IMR-90 (cell line): ENCODE results near the gene ERCC3. TPM values are rescaled to one million over a fixed set of nuclear protein-coding genes. Genes with fewer than 3 reads are reported as not detected.

Experiments
- ATAC-seq: fragments of 200-7000 bp; cut with Tn5 transposase; 2 replicates; pipeline ENCODE4 v1.9.1; 2020; ENCODE audit warnings: low read depth, mild to moderate bottlenecking, moderate library complexity
- BruUV-seq: library from RNA; stranded (reverse); fragments of 400-500 nt; replicated peaks from 2 replicates; lab custom pipeline; 2021; lab: Mats Ljungman, UMichigan
- CTCF ChIA-PET: fragments of 300-600 bp; formaldehyde crosslinking; extraction: SDS; loops from one replicate; lab custom pipeline; 2021; ENCODE audit warnings: antibody characterized with exemption; lab: Yijun Ruan, JAX
- POLR2A ChIA-PET: fragments of 300-600 bp; sonication (Branson Sonifier 250); formaldehyde crosslinking; loops from one replicate; lab custom pipeline; 2022; ENCODE audit warnings: antibody characterized with exemption; ENCODE audit not compliant: unreplicated experiment; lab: Charles Lee
- DNase-seq: peaks from one replicate; pipeline ENCODE4 v3.0.0; 2013
- H2AFZ ChIP-seq: replicated peaks from 2 replicates; pipeline ENCODE3; 2013; ENCODE audit warnings: low read length, mild to moderate bottlenecking; ENCODE audit not compliant: poor library complexity
- H2AK5ac ChIP-seq: 2 replicates; pipeline ENCODE4 v1.6.1; 2013; ENCODE audit warnings: low read depth, low read length, inconsistent platforms
- H2AK9ac ChIP-seq: replicated peaks from 2 replicates; pipeline ENCODE3; 2013; ENCODE audit warnings: mild to moderate bottlenecking, low read depth, low read length, moderate library complexity; ENCODE audit not compliant: poor library complexity
- H2BK120ac ChIP-seq: 2 replicates; pipeline ENCODE4 v1.6.1; 2013; ENCODE audit warnings: low read depth, low read length, inconsistent platforms
- H2BK15ac ChIP-seq: 3 replicates; pipeline ENCODE4 v1.6.1; 2013; ENCODE audit warnings: low read depth, low read length, inconsistent platforms
- H2BK20ac ChIP-seq: 2 replicates; pipeline ENCODE4 v1.6.1; 2013; ENCODE audit warnings: low read depth, mild to moderate bottlenecking, inconsistent platforms, low read length, moderate library complexity
- H2BK5ac ChIP-seq: 2 replicates; pipeline ENCODE4 v1.6.1; 2013; ENCODE audit warnings: mild to moderate bottlenecking, low read depth, low read length, inconsistent platforms; ENCODE audit not compliant: poor library complexity, severe bottlenecking
- H3K14ac ChIP-seq: replicated peaks from 2 replicates; pipeline ENCODE4 v1.6.1; 2013; ENCODE audit warnings: low read depth, low read length, inconsistent platforms
- H3K18ac ChIP-seq: 2 replicates; pipeline ENCODE4 v1.6.1; 2013; ENCODE audit warnings: low read depth, low read length, control low read depth
- H3K23ac ChIP-seq: 2 replicates; pipeline ENCODE4 v1.6.1; 2013; ENCODE audit warnings: low read depth, low read length, inconsistent platforms
- H3K27ac ChIP-seq: 2 replicates; pipeline ENCODE4 v1.5.1; 2013; ENCODE audit warnings: mild to moderate bottlenecking, control low read depth, low read length; ENCODE audit not compliant: insufficient read depth
- H3K27me3 ChIP-seq: 2 replicates; pipeline ENCODE4 v1.6.1; 2013; ENCODE audit warnings: low read length; ENCODE audit not compliant: control insufficient read depth, insufficient read depth
- H3K36me3 ChIP-seq: 2 replicates; pipeline ENCODE4 v1.6.1; 2013; ENCODE audit warnings: low read length, mixed read lengths; ENCODE audit not compliant: control insufficient read depth, insufficient read depth
- H3K4ac ChIP-seq: 2 replicates; pipeline ENCODE4 v1.6.1; 2013; ENCODE audit warnings: low read depth, low read length, inconsistent platforms
- H3K4me1 ChIP-seq: 2 replicates; pipeline ENCODE4 v1.6.1; 2013; ENCODE audit warnings: low read length, mixed read lengths; ENCODE audit not compliant: control insufficient read depth, insufficient read depth
- H3K4me2 ChIP-seq: 2 replicates; pipeline ENCODE4 v1.6.1; 2013; ENCODE audit warnings: low read depth, mild to moderate bottlenecking, control low read depth, low read length, moderate library complexity
- H3K4me3 ChIP-seq: 2 replicates; pipeline ENCODE4 v1.5.1; 2013; ENCODE audit warnings: low read depth, mild to moderate bottlenecking, control low read depth, low read length, moderate library complexity; ENCODE audit not compliant: insufficient read depth
- H3K56ac ChIP-seq: 2 replicates; pipeline ENCODE4 v1.6.1; 2013; ENCODE audit warnings: low read length, inconsistent platforms; ENCODE audit not compliant: insufficient read depth; ENCODE audit errors: extremely low read depth
- H3K79me1 ChIP-seq, 2 experiments: 2 replicates each; pipeline ENCODE4 v1.6.1; 2013; ENCODE audit warnings: low read length in 2 of 2, inconsistent platforms in 1 of 2, low read depth in 1 of 2
- H3K9ac ChIP-seq: 2 replicates; pipeline ENCODE4 v1.6.1; 2013; ENCODE audit warnings: low read depth, low read length, control low read depth
- H3K9me1 ChIP-seq: 2 replicates; pipeline ENCODE4 v1.6.1; 2013; ENCODE audit warnings: low read length, inconsistent platforms; ENCODE audit not compliant: insufficient read depth
- H3K9me3 ChIP-seq: 2 replicates; pipeline ENCODE4 v1.6.1; 2013; ENCODE audit warnings: low read length; ENCODE audit not compliant: control insufficient read depth, insufficient read depth
- H4K20me1 ChIP-seq: 2 replicates; pipeline ENCODE4 v1.6.1; 2013; ENCODE audit warnings: low read length, inconsistent platforms; ENCODE audit not compliant: insufficient read depth
- H4K5ac ChIP-seq: 2 replicates; pipeline ENCODE4 v1.6.1; 2013; ENCODE audit warnings: mild to moderate bottlenecking, low read depth, low read length, control low read depth
- H4K8ac ChIP-seq, 2 experiments: 2 replicates each; pipeline ENCODE4 v1.6.1; 2013; ENCODE audit warnings: low read depth in 2 of 2, low read length in 2 of 2, control low read depth in 1 of 2, inconsistent platforms in 1 of 2
- H4K91ac ChIP-seq: 2 replicates; pipeline ENCODE4 v1.6.1; 2013; ENCODE audit warnings: low read depth, low read length, inconsistent platforms; ENCODE audit not compliant: insufficient read depth
- BHLHE40 ChIP-seq: fragments of 150-350 bp; IDR thresholded peaks from 2 replicates; pipeline ENCODE4 v1.6.1; 2016; ENCODE audit warnings: mild to moderate bottlenecking, low read depth, low read length
- CEBPB ChIP-seq: IDR thresholded peaks from 2 replicates; pipeline ENCODE4 v1.6.1; 2012; ENCODE audit warnings: low read depth, low read length, improper control_type of control experiment
- CHD1 ChIP-seq: IDR thresholded peaks from 2 replicates; pipeline ENCODE4 v1.6.1; 2012; ENCODE audit warnings: low read depth, low read length, improper control_type of control experiment
- CTCF ChIP-seq: conservative IDR thresholded peaks from 2 replicates; pipeline ENCODE4 v1.5.1; 2012; ENCODE audit warnings: mild to moderate bottlenecking, low read depth, low read length, improper control_type of control experiment
- ELK1 ChIP-seq: fragments of 150-350 bp; IDR thresholded peaks from 2 replicates; pipeline ENCODE4 v1.6.1; 2016; ENCODE audit warnings: low read depth, mild to moderate bottlenecking, low read length, moderate library complexity, borderline replicate concordance
- FOS ChIP-seq: fragments of 150-350 bp; IDR thresholded peaks from 2 replicates; pipeline ENCODE4 v1.6.1; 2016; ENCODE audit warnings: low read depth, low read length
- MAFK ChIP-seq: IDR thresholded peaks from 2 replicates; pipeline ENCODE4 v1.6.1; 2012; ENCODE audit warnings: low read depth, low read length, improper control_type of control experiment
- MAZ ChIP-seq: IDR thresholded peaks from 2 replicates; pipeline ENCODE4 v1.6.1; 2012; ENCODE audit warnings: low read depth, mild to moderate bottlenecking, low read length, improper control_type of control experiment, moderate library complexity, borderline replicate concordance
- MXI1 ChIP-seq: IDR thresholded peaks from 2 replicates; pipeline ENCODE4 v1.6.1; 2012; ENCODE audit warnings: low read depth, mild to moderate bottlenecking, low read length, moderate library complexity, borderline replicate concordance
- NFE2L2 ChIP-seq: fragments of 150-350 bp; IDR thresholded peaks from 2 replicates; pipeline ENCODE4 v1.6.1; 2016; ENCODE audit warnings: low read depth, mild to moderate bottlenecking, low read length
- POLR2A ChIP-seq: IDR thresholded peaks from 2 replicates; pipeline ENCODE4 v1.6.1; 2012; ENCODE audit warnings: mild to moderate bottlenecking, low read depth, low read length
- RAD21 ChIP-seq: IDR thresholded peaks from 2 replicates; pipeline ENCODE4 v1.6.1; 2012; ENCODE audit warnings: low read length, improper control_type of control experiment
- RCOR1 ChIP-seq: IDR thresholded peaks from 2 replicates; pipeline ENCODE4 v1.6.1; 2012; ENCODE audit warnings: mild to moderate bottlenecking, low read length, improper control_type of control experiment; ENCODE audit not compliant: insufficient replicate concordance
- RFX5 ChIP-seq: IDR thresholded peaks from 2 replicates; pipeline ENCODE4 v1.8.0; 2012; ENCODE audit warnings: low read depth, mild to moderate bottlenecking, low read length, moderate library complexity
- SMC3 ChIP-seq: fragments of 150-350 bp; IDR thresholded peaks from 2 replicates; pipeline ENCODE4 v1.6.1; 2016; ENCODE audit warnings: low read depth, mild to moderate bottlenecking, antibody characterized with exemption, low read length, moderate library complexity
- USF2 ChIP-seq: fragments of 150-350 bp; IDR thresholded peaks from 2 replicates; pipeline ENCODE4 v1.6.1; 2017; ENCODE audit warnings: mild to moderate bottlenecking, antibody characterized with exemption, low read length, low read depth
- WGBS, 2 experiments: methylation state at CpG; one replicate each; pipeline versions ENCODE4 v1.1.5 to v1.1.7; 2013; ENCODE audit warnings: missing lambda C conversion rate in 2 of 2; ENCODE audit not compliant: insufficient read length in 1 of 2; ENCODE audit errors: extremely low coverage in 2 of 2; 5-methylcytosine and 5-hydroxymethylcytosine counted together
- dilution Hi-C: fragments of 300-500 bp; cut with HindIII; formaldehyde crosslinking; loops from one replicate; pipeline ENCODE4 v1.14.3; 2018; ENCODE audit warnings: low sequenced_read_pairs; ENCODE audit not compliant: unreplicated experiment
- in situ Hi-C: fragments of 300-500 bp; cut with MboI; formaldehyde crosslinking; loops from 3 replicates; pipeline ENCODE4 v1.14.3; 2019; ENCODE audit warnings: low sequenced_read_pairs, inconsistent platforms, mixed read lengths
- intact Hi-C: fragments of 100-400 bp; cut with micrococcal nuclease; formaldehyde crosslinking; loops from 2 replicates; pipeline ENCODE4 v1.10.0; 2022
- polyA plus RNA-seq, 3 experiments: library from polyadenylated mRNA; depleted of rRNA; stranded (reverse); fragments of >200 nt; gene quantifications; 2 replicates each; pipeline ENCODE4 v1.2.3, GENCODE V29; 2012; ENCODE audit warnings: low replicate concordance in 1 of 3
- total RNA-seq: library from RNA; depleted of rRNA; stranded (reverse); fragments of >200 nt; gene quantifications from 2 replicates; pipeline ENCODE4 v1.2.3, GENCODE V29; 2012

Gene ERCC3
- total and polyA plus RNA-seq, 2 of the 4 experiments (the other 2 are of a cell fraction): 43.2 to 52.0 TPM

GRCh38 chr2:127309468-127309867, 15.5 kb upstream of the ERCC3 start:
- no peaks in the 10 kb centered on the region for H3K4me1 ChIP-seq
- H2BK15ac ChIP-seq: no peak overlapping the region
- H2BK120ac ChIP-seq: no peak overlapping the region
- H3K36me3 ChIP-seq: peaks cover 26% of the 10 kb centered on the region
- WGBS, 2 experiments: no CpG with 5 or more reads among the region's 4 CpGs
- no peak for ATAC-seq
- H3K27ac ChIP-seq: no peak overlapping the region
- ChIA-PET CTCF (no interaction called here), POLR2A (no interaction called here)
- 0 out of 4 replicates have a peak, but pooled peaks cover 0 to 9% of the 10 kb centered on the region in 2 experiments for H3K79me1 ChIP-seq
- in situ Hi-C loops (no loop called here), dilution Hi-C loops (no loop called here), intact Hi-C loops (no loop called here)
- H3K14ac ChIP-seq: no peak overlapping the region
- no peak overlapping the region for H2AK5ac ChIP-seq
- no peak for TF ChIP-seq NFE2L2
- TF ChIP-seq RAD21: no peak
- TF ChIP-seq RFX5: no peak
- TF ChIP-seq SMC3: no peak
- no peak for TF ChIP-seq CHD1
- no peak for TF ChIP-seq MAZ
- TF ChIP-seq FOS: no peak
- no peak for TF ChIP-seq RCOR1
- no peak for TF ChIP-seq MXI1
- no peak for TF ChIP-seq CTCF
- TF ChIP-seq ELK1: no peak
- no peak for TF ChIP-seq CEBPB
- no peak for TF ChIP-seq POLR2A
- TF ChIP-seq BHLHE40: no peak
- no peak for TF ChIP-seq MAFK
- TF ChIP-seq USF2: no peak
- no peak overlapping the region for H3K23ac ChIP-seq
- H4K5ac ChIP-seq: no peak overlapping the region
- H3K18ac ChIP-seq: no peak overlapping the region
- no peak overlapping the region for H2AFZ ChIP-seq
- no peaks in the 10 kb centered on the region for H3K9me3 ChIP-seq
- H3K4ac ChIP-seq: no peak overlapping the region
- H3K4me3 ChIP-seq: no peak overlapping the region
- no peak overlapping the region for H2AK9ac ChIP-seq
- H3K27me3 ChIP-seq: no peaks in the 10 kb centered on the region
- no peak overlapping the region for H3K56ac ChIP-seq
- no peak for DNase-seq
- no peaks in the 10 kb centered on the region for H4K20me1 ChIP-seq
- no peak overlapping the region for H4K91ac ChIP-seq
- no peak overlapping the region for H2BK5ac ChIP-seq
- H3K9me1 ChIP-seq: no peaks in the 10 kb centered on the region
- no peak overlapping the region for H2BK20ac ChIP-seq
- H3K4me2 ChIP-seq: no peak overlapping the region
- no peak overlapping the region for H4K8ac ChIP-seq
- BruUV-seq: no TSS peak
- H3K9ac ChIP-seq: no peak overlapping the region
